ENCODE results near the gene PGLYRP4.

The PGLYRP4 gene

GRCh38 chr1:153346077-153346723, 2.4 kb downstream of the PGLYRP4 start:
- Histone ChIP-seq H2AFZ (ENCODE audit: low read depth, low read length) (no peak overlapping the region), H3K27me3 (ENCODE audit: insufficient read depth, low read length) (peaks cover 7% of the 10 kb centered on the region), H3K4me1 (ENCODE audit: insufficient read depth, low read length) (no peaks in the 10 kb centered on the region), H3K4me3 (ENCODE audit: low read length) (no peak overlapping the region), H3K36me3 (ENCODE audit: insufficient read depth, low read length) (no peaks in the 10 kb centered on the region), H3K9me3 (ENCODE audit: low read length) (no peaks in the 10 kb centered on the region)

GRCh38 chr1:153345187-153346076, 3.2 kb downstream of the PGLYRP4 start:
- Histone ChIP-seq H3K36me3 (ENCODE audit: insufficient read depth, low read length) (no peaks in the 10 kb centered on the region), H2AFZ (ENCODE audit: low read depth, low read length) (no peak overlapping the region), H3K4me3 (ENCODE audit: low read length) (no peak overlapping the region), H3K4me1 (ENCODE audit: insufficient read depth, low read length) (no peaks in the 10 kb centered on the region), H3K9me3 (ENCODE audit: low read length) (no peaks in the 10 kb centered on the region), H3K27me3 (ENCODE audit: insufficient read depth, low read length) (peaks cover 7% of the 10 kb centered on the region)

GRCh38 chr1:153344718-153345025, 4.0 kb downstream of the PGLYRP4 start:
- H3K4me3 ChIP-seq (ENCODE audit: low read length): no peak overlapping the region

GRCh38 chr1:153343811-153344717, 4.6 kb downstream of the PGLYRP4 start:
- no peaks in the 10 kb centered on the region for H3K4me1 ChIP-seq (ENCODE audit: insufficient read depth, low read length)
- H3K27me3 ChIP-seq (ENCODE audit: insufficient read depth, low read length): peaks cover 5% of the 10 kb centered on the region
- H3K36me3 ChIP-seq (ENCODE audit: insufficient read depth, low read length): no peaks in the 10 kb centered on the region
- no peaks in the 10 kb centered on the region for H3K9me3 ChIP-seq (ENCODE audit: low read length)
- H3K4me3 ChIP-seq (ENCODE audit: low read length): no peak overlapping the region
- H2AFZ ChIP-seq (ENCODE audit: low read depth, low read length): no peak overlapping the region

More at GRCh38 chr1:153344718-153345025, 4.0 kb downstream of the PGLYRP4 start:
- no peaks in the 10 kb centered on the region for H3K36me3 ChIP-seq (ENCODE audit: insufficient read depth, low read length)
- H3K4me1 ChIP-seq (ENCODE audit: insufficient read depth, low read length): no peaks in the 10 kb centered on the region
- peaks cover 7% of the 10 kb centered on the region for H3K27me3 ChIP-seq (ENCODE audit: insufficient read depth, low read length)
- H2AFZ ChIP-seq (ENCODE audit: low read depth, low read length): no peak overlapping the region
- no peaks in the 10 kb centered on the region for H3K9me3 ChIP-seq (ENCODE audit: low read length)

GRCh38 chr1:153343040-153343681, 5.5 kb downstream of the PGLYRP4 start:
- Histone ChIP-seq H3K36me3 (ENCODE audit: insufficient read depth, low read length) (no peaks in the 10 kb centered on the region), H3K4me3 (ENCODE audit: low read length) (no peak overlapping the region), H3K27me3 (ENCODE audit: insufficient read depth, low read length) (peaks cover 4% of the 10 kb centered on the region), H3K4me1 (ENCODE audit: insufficient read depth, low read length) (no peaks in the 10 kb centered on the region), H3K9me3 (ENCODE audit: low read length) (no peaks in the 10 kb centered on the region), H2AFZ (ENCODE audit: low read depth, low read length) (no peak overlapping the region)

GRCh38 chr1:153342178-153342577, 6.5 kb downstream of the PGLYRP4 start:
- Histone ChIP-seq H2AFZ (ENCODE audit: low read depth, low read length) (no peak overlapping the region), H3K27me3 (ENCODE audit: insufficient read depth, low read length) (peaks cover 4% of the 10 kb centered on the region), H3K36me3 (ENCODE audit: insufficient read depth, low read length) (no peaks in the 10 kb centered on the region), H3K4me1 (ENCODE audit: insufficient read depth, low read length) (no peaks in the 10 kb centered on the region), H3K9me3 (ENCODE audit: low read length) (no peaks in the 10 kb centered on the region), H3K4me3 (ENCODE audit: low read length) (no peak overlapping the region)

GRCh38 chr1:153341431-153341934, 7.2 kb downstream of the PGLYRP4 start:
- no peak overlapping the region for H2AFZ ChIP-seq (ENCODE audit: low read depth, low read length)
- no peaks in the 10 kb centered on the region for H3K9me3 ChIP-seq (ENCODE audit: low read length)
- no peaks in the 10 kb centered on the region for H3K4me1 ChIP-seq (ENCODE audit: insufficient read depth, low read length)
- H3K27me3 ChIP-seq (ENCODE audit: insufficient read depth, low read length): peaks cover 4% of the 10 kb centered on the region
- no peak overlapping the region for H3K4me3 ChIP-seq (ENCODE audit: low read length)
- H3K36me3 ChIP-seq (ENCODE audit: insufficient read depth, low read length): no peaks in the 10 kb centered on the region

GRCh38 chr1:153340356-153340755, 8.3 kb downstream of the PGLYRP4 start:
- no peak overlapping the region for H2AFZ ChIP-seq (ENCODE audit: low read depth, low read length)
- H3K4me3 ChIP-seq (ENCODE audit: low read length): no peak overlapping the region
- H3K4me1 ChIP-seq (ENCODE audit: insufficient read depth, low read length): no peaks in the 10 kb centered on the region
- H3K27me3 ChIP-seq (ENCODE audit: insufficient read depth, low read length): peaks cover 4% of the 10 kb centered on the region
- no peaks in the 10 kb centered on the region for H3K9me3 ChIP-seq (ENCODE audit: low read length)
- no peaks in the 10 kb centered on the region for H3K36me3 ChIP-seq (ENCODE audit: insufficient read depth, low read length)

- H3K36me3 ChIP-seq (ENCODE audit: insufficient read depth, low read length): no peaks in the 10 kb centered on the region
- H3K27me3 ChIP-seq (ENCODE audit: insufficient read depth, low read length): peaks cover 4% of the 10 kb centered on the region
- H3K4me3 ChIP-seq (ENCODE audit: low read length): no peak overlapping the region
- no peaks in the 10 kb centered on the region for H3K9me3 ChIP-seq (ENCODE audit: low read length)
- no peak overlapping the region for H2AFZ ChIP-seq (ENCODE audit: low read depth, low read length)
- H3K4me1 ChIP-seq (ENCODE audit: insufficient read depth, low read length): no peaks in the 10 kb centered on the region
Measured at GRCh38 chr1:153339802-153340201, 8.8 kb downstream of the PGLYRP4 start.

- Histone ChIP-seq H3K36me3 (ENCODE audit: insufficient read depth, low read length) (no peaks in the 10 kb centered on the region), H3K27me3 (ENCODE audit: insufficient read depth, low read length) (no peaks in the 10 kb centered on the region), H3K4me1 (ENCODE audit: insufficient read depth, low read length) (no peaks in the 10 kb centered on the region), H2AFZ (ENCODE audit: low read depth, low read length) (no peak overlapping the region), H3K9me3 (ENCODE audit: low read length) (no peaks in the 10 kb centered on the region), H3K4me3 (ENCODE audit: low read length) (no peak overlapping the region)
Measured at GRCh38 chr1:153337980-153338853, 10.4 kb downstream of the PGLYRP4 start.

- no peaks in the 10 kb centered on the region for H3K36me3 ChIP-seq (ENCODE audit: insufficient read depth, low read length)
- no peaks in the 10 kb centered on the region for H3K4me1 ChIP-seq (ENCODE audit: insufficient read depth, low read length)
- H3K4me3 ChIP-seq (ENCODE audit: low read length): no peak overlapping the region
- no peak overlapping the region for H2AFZ ChIP-seq (ENCODE audit: low read depth, low read length)
- no peaks in the 10 kb centered on the region for H3K27me3 ChIP-seq (ENCODE audit: insufficient read depth, low read length)
- no peaks in the 10 kb centered on the region for H3K9me3 ChIP-seq (ENCODE audit: low read length)
Measured at GRCh38 chr1:153336650-153337049, 12.0 kb downstream of the PGLYRP4 start.

GRCh38 chr1:153333902-153334301, 14.7 kb downstream of the PGLYRP4 start:
- Histone ChIP-seq H3K27me3 (ENCODE audit: insufficient read depth, low read length) (no peaks in the 10 kb centered on the region), H2AFZ (ENCODE audit: low read depth, low read length) (no peak overlapping the region), H3K4me1 (ENCODE audit: insufficient read depth, low read length) (no peaks in the 10 kb centered on the region), H3K9me3 (ENCODE audit: low read length) (no peaks in the 10 kb centered on the region), H3K36me3 (ENCODE audit: insufficient read depth, low read length) (no peaks in the 10 kb centered on the region), H3K4me3 (ENCODE audit: low read length) (no peak overlapping the region)

Data from neuron (in vitro differentiated cells).